Measurements from ENCODE around the gene COP1. TPM values are rescaled to one million over a fixed set of nuclear protein-coding genes. Genes with fewer than 3 reads are reported as not detected.

COP1 gene
- total RNA-seq, 1 experiment from 2014 or later: 35.8 TPM

GRCh38 chr1:175960169-175960568, 246.9 kb downstream of the COP1 start:
- CTCF ChIA-PET: no interaction called here
- intact Hi-C loops (cut with micrococcal nuclease; ENCODE audit: unreplicated experiment): loop anchor here (10.0 kb wide), 1 partner anchor 65 kb away; no protein-coding TSS in a partner anchor

GRCh38 chr1:175951627-175952026, 255.5 kb downstream of the COP1 start:
- Histone ChIP-seq H3K4me1 (ENCODE audit: insufficient read depth, low read length, poor library complexity, severe bottlenecking) (no peaks in the 10 kb centered on the region), H3K9me3 (ENCODE audit: low read depth, low read length, poor library complexity, severe bottlenecking) (no peaks in the 10 kb centered on the region), H3K27me3 (replicated peaks; ENCODE audit: insufficient read depth, low read depth, low read length, poor library complexity) (no peaks in the 10 kb centered on the region), H3K36me3 (ENCODE audit: insufficient read depth, low read length, poor library complexity, severe bottlenecking) (no peaks in the 10 kb centered on the region), H3K27ac (ENCODE audit: low read depth, low read length, poor library complexity, severe bottlenecking) (no peak overlapping the region), H3K4me3 (ENCODE audit: low read depth, low read length, poor library complexity, severe bottlenecking) (no peak overlapping the region)
- TF ChIP-seq EZH2 (IDR thresholded peaks at IDR 0.05; ENCODE audit: borderline replicate concordance, low read depth, low read length, poor library complexity, severe bottlenecking): no peak
- no peak for TF ChIP-seq CTCF (conservative IDR thresholded peaks at IDR 0.05; ENCODE audit: low read depth, low read length)
- intact Hi-C loops (cut with micrococcal nuclease; ENCODE audit: unreplicated experiment): no loop called here
- BruUV-seq (replicated peaks): no TSS peak
- no peak for DNase-seq (ENCODE audit: low spot score)
- ChIA-PET POLR2A (ENCODE audit: low non-redundant PET) (no interaction called here), CTCF (no interaction called here)

More at GRCh38 chr1:175960169-175960568, 246.9 kb downstream of the COP1 start:
- DNase-seq (ENCODE audit: low spot score): no peak
- no peaks in the 10 kb centered on the region for H3K36me3 ChIP-seq (ENCODE audit: insufficient read depth, low read length, poor library complexity, severe bottlenecking)
- H3K27me3 ChIP-seq (replicated peaks; ENCODE audit: insufficient read depth, low read depth, low read length, poor library complexity): no peaks in the 10 kb centered on the region
- no peak for TF ChIP-seq CTCF (conservative IDR thresholded peaks at IDR 0.05; ENCODE audit: low read depth, low read length)
- no peak for TF ChIP-seq EZH2 (IDR thresholded peaks at IDR 0.05; ENCODE audit: borderline replicate concordance, low read depth, low read length, poor library complexity, severe bottlenecking)
- POLR2A ChIA-PET (ENCODE audit: low non-redundant PET): no interaction called here
- H3K4me1 ChIP-seq (ENCODE audit: insufficient read depth, low read length, poor library complexity, severe bottlenecking): peaks cover 4% of the 10 kb centered on the region
- H3K9me3 ChIP-seq (ENCODE audit: low read depth, low read length, poor library complexity, severe bottlenecking): no peaks in the 10 kb centered on the region
- no TSS peak for BruUV-seq (replicated peaks)
- no peak overlapping the region for H3K4me3 ChIP-seq (ENCODE audit: low read depth, low read length, poor library complexity, severe bottlenecking)
- no peak overlapping the region for H3K27ac ChIP-seq (ENCODE audit: low read depth, low read length, poor library complexity, severe bottlenecking)

GRCh38 chr1:175947771-175948170, 259.3 kb downstream of the COP1 start:
- no peaks in the 10 kb centered on the region for H3K4me1 ChIP-seq (ENCODE audit: insufficient read depth, low read length, poor library complexity, severe bottlenecking)
- no TSS peak for BruUV-seq (replicated peaks)
- CTCF ChIA-PET: no interaction called here
- no peaks in the 10 kb centered on the region for H3K36me3 ChIP-seq (ENCODE audit: insufficient read depth, low read length, poor library complexity, severe bottlenecking)
- intact Hi-C loops (cut with micrococcal nuclease; ENCODE audit: unreplicated experiment): loop anchor here (5.0 kb wide), 1 partner anchor 890 kb away; no protein-coding TSS in a partner anchor
- H3K27ac ChIP-seq (ENCODE audit: low read depth, low read length, poor library complexity, severe bottlenecking): no peak overlapping the region
- no peaks in the 10 kb centered on the region for H3K27me3 ChIP-seq (replicated peaks; ENCODE audit: insufficient read depth, low read depth, low read length, poor library complexity)
- POLR2A ChIA-PET (ENCODE audit: low non-redundant PET): no interaction called here
- H3K9me3 ChIP-seq (ENCODE audit: low read depth, low read length, poor library complexity, severe bottlenecking): no peaks in the 10 kb centered on the region
- no peak for TF ChIP-seq CTCF (conservative IDR thresholded peaks at IDR 0.05; ENCODE audit: low read depth, low read length)
- no peak for TF ChIP-seq EZH2 (IDR thresholded peaks at IDR 0.05; ENCODE audit: borderline replicate concordance, low read depth, low read length, poor library complexity, severe bottlenecking)
- no peak overlapping the region for H3K4me3 ChIP-seq (ENCODE audit: low read depth, low read length, poor library complexity, severe bottlenecking)
- DNase-seq (ENCODE audit: low spot score): no peak

Measured in A673 (cell line).